HepG2 (cell line): ENCODE data around the gene AFF2. TPM values are rescaled to one million over a fixed set of nuclear protein-coding genes. Genes with fewer than 3 reads are reported as not detected.

Source experiments
- ATAC-seq: fragments of 200-7000 bp; cut with Tn5 transposase; 3 replicates; pipeline ENCODE4 v1.9.1; 2020; ENCODE audit warnings: mild to moderate bottlenecking, moderate library complexity
- BruUV-seq: library from RNA; stranded (reverse); fragments of 400-500 nt; replicated peaks from 2 replicates; lab custom pipeline; 2021; lab: Mats Ljungman, UMichigan
- CTCF ChIA-PET: fragments of 300-600 bp; formaldehyde crosslinking; extraction: SDS; loops from one replicate; lab custom pipeline; 2021; ENCODE audit warnings: low total read pairs, inconsistent platforms, low intra/inter-chr PET ratio; lab: Yijun Ruan, JAX
- POLR2A ChIA-PET: fragments of 350-600 bp; sonication (Branson Sonifier 250); formaldehyde crosslinking; loops from one replicate; lab custom pipeline; 2020; ENCODE audit warnings: antibody characterized with exemption, inconsistent platforms; lab: Yijun Ruan, JAX
- DNase-seq: peaks from one replicate; pipeline ENCODE4 v3.0.0-alpha.2; 2015; ENCODE audit warnings: low spot score
- FAIRE-seq: peaks from 3 replicates; lab custom pipeline; 2011; peaks lifted over from hg19 to GRCh38; lab: Jason Lieb, UNC
- H2AFZ ChIP-seq: one replicate; pipeline ENCODE4 v1.6.1; 2011; ENCODE audit warnings: low read length, inconsistent platforms
- H3K27ac ChIP-seq: fragments of 300-600 bp; 3 replicates; pipeline ENCODE4 v1.8.0; 2011; ENCODE audit warnings: mixed run types, mild to moderate bottlenecking, mixed read lengths, low read length, inconsistent platforms; ENCODE audit not compliant: insufficient read depth; ENCODE audit errors: extremely low read length
- H3K27me3 ChIP-seq, 2 experiments: fragments of 200-600 bp in 1 of 2; 2 replicates in 1 of 2; 3 replicates in 1 of 2; pipeline versions ENCODE4 v1.6.0 to v1.8.0; 2011; ENCODE audit warnings: low read length in 2 of 2, mild to moderate bottlenecking in 2 of 2, moderate library complexity in 2 of 2, inconsistent platforms in 1 of 2; ENCODE audit not compliant: insufficient read depth in 2 of 2, control insufficient read depth in 1 of 2
- H3K36me3 ChIP-seq, 2 experiments: fragments of 200-600 bp in 1 of 2; replicated peaks in 1 of 2; 2 replicates in 1 of 2; 3 replicates in 1 of 2; pipeline versions ENCODE4 v1.5.1 to v1.8.0; 2011; ENCODE audit warnings: low read length in 2 of 2, inconsistent platforms in 1 of 2; ENCODE audit not compliant: insufficient read depth in 2 of 2, control insufficient read depth in 1 of 2
- H3K4me1 ChIP-seq: 2 replicates; pipeline ENCODE4 v1.5.1; 2012; ENCODE audit warnings: low read length, inconsistent platforms; ENCODE audit not compliant: insufficient read depth
- H3K4me2 ChIP-seq: 2 replicates; pipeline ENCODE4 v1.6.0; 2011; ENCODE audit warnings: low read depth, low read length, inconsistent platforms
- H3K4me3 ChIP-seq, 3 experiments: fragments of 200-600 bp in 1 of 3; sonication (generic), shearing (Covaris generic) in 1 of 3; replicated peaks in 1 of 3; 2 replicates each; pipeline ENCODE4 v1.5.1; 2011 to 2016; ENCODE audit warnings: low read length in 3 of 3, inconsistent platforms in 2 of 3, low read depth in 2 of 3, mild to moderate bottlenecking in 2 of 3, control low read depth in 1 of 3, mixed read lengths in 1 of 3; ENCODE audit not compliant: insufficient read depth in 1 of 3
- H3K79me2 ChIP-seq: one replicate; pipeline ENCODE4 v1.6.1; 2011; ENCODE audit warnings: low read length, inconsistent platforms; ENCODE audit not compliant: insufficient read depth
- H3K9ac ChIP-seq: 2 replicates; pipeline ENCODE4 v1.6.0; 2011; ENCODE audit warnings: mild to moderate bottlenecking, low read depth, low read length, inconsistent platforms; ENCODE audit not compliant: insufficient read depth
- H3K9me3 ChIP-seq: 2 replicates; pipeline ENCODE4 v1.5.1; 2012; ENCODE audit warnings: mild to moderate bottlenecking, low read length
- H4K20me1 ChIP-seq: 2 replicates; pipeline ENCODE4 v1.6.0; 2011; ENCODE audit warnings: inconsistent platforms, mild to moderate bottlenecking, low read length, moderate library complexity; ENCODE audit not compliant: insufficient read depth
- GLMP ChIP-seq: sonication (generic); formaldehyde crosslinking; IDR thresholded peaks from 2 replicates; pipeline ENCODE4 v1.9.0; 2021; ENCODE audit warnings: missing genetic modification reagents, mild to moderate bottlenecking, borderline replicate concordance
- SCMH1 ChIP-seq: sonication (generic); formaldehyde crosslinking; IDR thresholded peaks from 2 replicates; pipeline ENCODE4 v1.9.0; 2021; ENCODE audit warnings: missing genetic modification reagents, mild to moderate bottlenecking, borderline replicate concordance
- ZBTB40 ChIP-seq, 2 experiments: fragments of 450-650 bp in 1 of 2; sonication (generic) in 1 of 2; formaldehyde crosslinking in 1 of 2; IDR thresholded peaks; 2 replicates each; pipeline versions ENCODE4 v1.6.1 to v1.8.0; 2016 to 2022; ENCODE audit warnings: antibody characterized with exemption in 1 of 2, mild to moderate bottlenecking in 1 of 2, missing genetic modification reagents in 1 of 2
- ZMYM3 ChIP-seq: sonication (generic); formaldehyde crosslinking; IDR thresholded peaks from 2 replicates; pipeline ENCODE4 v1.5.1; 2020; ENCODE audit warnings: mild to moderate bottlenecking, missing genetic modification reagents
- ZNF329 ChIP-seq: sonication (generic); formaldehyde crosslinking; IDR thresholded peaks from 2 replicates; pipeline ENCODE4 v1.9.0; 2021; ENCODE audit warnings: low read depth, mild to moderate bottlenecking, missing genetic modification reagents
- ZNF564 ChIP-seq: sonication (generic); formaldehyde crosslinking; IDR thresholded peaks from 2 replicates; pipeline ENCODE4 v1.8.1; 2023; ENCODE audit warnings: mild to moderate bottlenecking, missing genetic modification reagents
- ZSCAN9 ChIP-seq: IDR thresholded peaks from 2 replicates; pipeline ENCODE4 v1.6.1; 2016; ENCODE audit warnings: borderline replicate concordance
- WGBS: methylation state at CpG from one replicate; pipeline ENCODE4 v1.1.6; 2017; ENCODE audit warnings: low lambda C conversion rate; 5-methylcytosine and 5-hydroxymethylcytosine counted together
- in situ Hi-C: cut with HindIII; loops from 2 replicates; pipeline ENCODE4 v1.10.0; 2017; ENCODE audit warnings: low pct_unique_long_range_greater_than_20kb; ENCODE audit not compliant: extremely low pct_ligation_motif_present
- intact Hi-C: fragments of 100-400 bp; cut with micrococcal nuclease; formaldehyde crosslinking; loops from one replicate; pipeline ENCODE4 v1.10.0; 2022; ENCODE audit not compliant: unreplicated experiment
- polyA plus RNA-seq, 8 experiments: library from polyadenylated mRNA; depleted of rRNA in 3 of 8; stranded (reverse) in 7 of 8; unstranded in 1 of 8; fragments of >200 nt; fragmentation: Illumina TruSeq in 4 of 8; extraction: Trizol in 4 of 8; gene quantifications; 2 replicates each; pipeline versions ENCODE4 v1.2.1 to v1.2.3, GENCODE V29; 2011 to 2016; ENCODE audit warnings: low read depth in 4 of 8, missing spikeins in 1 of 8, mixed read lengths in 1 of 8; ENCODE audit not compliant: insufficient read depth in 1 of 8
- total RNA-seq, 5 experiments: library from RNA; depleted of rRNA; stranded (reverse); fragments of >200 nt; fragmentation: Illumina TruSeq; extraction: Trizol; gene quantifications; 2 replicates each; pipeline ENCODE4 v1.2.3, GENCODE V29; 2016; ENCODE audit warnings: low read depth in 1 of 5

Gene AFF2
- total and polyA plus RNA-seq, 2 of the 13 experiments (the other 11 are each of a cell fraction or from before 2014, with no cell fraction given): not detected

GRCh38 chrX:148928811-148929210, 428.4 kb downstream of the AFF2 start:
- H3K27me3 ChIP-seq: no peaks in the 10 kb centered on the region
- no peaks in the 10 kb centered on the region for H3K9me3 ChIP-seq
- no peaks in the 10 kb centered on the region for H3K79me2 ChIP-seq
- ChIA-PET CTCF (no interaction called here), POLR2A (no interaction called here)
- DNase-seq (no peak), FAIRE-seq (no peak), ATAC-seq (no peak)
- no TSS peak for BruUV-seq
- no peaks in the 10 kb centered on the region for H4K20me1 ChIP-seq
- no peak for TF ChIP-seq ZMYM3
- TF ChIP-seq GLMP (CRISPR knock-in tag): no peak
- no peak for TF ChIP-seq ZBTB40 (IDR thresholded peaks at IDR 0.05)
- TF ChIP-seq ZBTB40 (CRISPR knock-in tag; IDR thresholded peaks at IDR 0.05): no peak
- no peak for TF ChIP-seq ZNF564 (CRISPR knock-in tag)
- no peak for TF ChIP-seq ZNF329 (CRISPR knock-in tag)
- TF ChIP-seq ZSCAN9 (CRISPR knock-in tag): no peak
- no peak for TF ChIP-seq SCMH1 (CRISPR knock-in tag)
- in situ Hi-C loops (no loop called here), intact Hi-C loops (no loop called here)
- WGBS: 0% methylated on average over 1 of the region's 1 CpG
- H3K36me3 ChIP-seq: no peaks in the 10 kb centered on the region
- H3K4me3 ChIP-seq: no peak overlapping the region
- H3K9ac ChIP-seq: no peak overlapping the region
- no peak overlapping the region for H3K4me2 ChIP-seq
- H3K4me1 ChIP-seq: no peaks in the 10 kb centered on the region
- H3K27ac ChIP-seq: no peak overlapping the region
- H2AFZ ChIP-seq: no peak overlapping the region
